Activated CD8-positive, alpha-beta memory T cell treated with anti-CD3 and anti-CD28 coated beads, Interleukin-2, amount 50 U/mL, for 24 hours (primary cell): Measurements from ENCODE around the gene HES5.

ENCODE experiments used
- DNase-seq: peaks from one replicate; pipeline ENCODE4 v3.0.0-alpha.2; 2020; ENCODE audit errors: extremely low read depth

The HES5 gene

GRCh38 chr1:2514863-2515762 lies 14.9 kb downstream of the HES5 start:
- DNase-seq, result no peak

GRCh38 chr1:2513939-2514652 lies 16.0 kb downstream of the HES5 start:
- no peak for DNase-seq

- DNase-seq, result no peak
Measured at GRCh38 chr1:2512862-2513421, 17.1 kb downstream of the HES5 start.

- DNase-seq, result no peak
Measured at GRCh38 chr1:2510366-2511155, 19.5 kb downstream of the HES5 start.

GRCh38 chr1:2509589-2509988 lies 20.5 kb downstream of the HES5 start:
- no peak for DNase-seq

GRCh38 chr1:2508751-2509150 lies 21.3 kb downstream of the HES5 start:
- no peak for DNase-seq

GRCh38 chr1:2508180-2508579 lies 21.9 kb downstream of the HES5 start:
- DNase-seq, result no peak

- DNase-seq, result no peak
Measured at GRCh38 chr1:2507744-2508155, 22.3 kb downstream of the HES5 start.

- no peak for DNase-seq
Measured at GRCh38 chr1:2506901-2507565, 23.0 kb downstream of the HES5 start.

- no peak for DNase-seq
Measured at GRCh38 chr1:2506007-2506860, 23.8 kb downstream of the HES5 start.

GRCh38 chr1:2505461-2505994 lies 24.5 kb downstream of the HES5 start:
- no peak for DNase-seq

- DNase-seq, result no peak
Measured at GRCh38 chr1:2504949-2505272, 25.2 kb downstream of the HES5 start.

GRCh38 chr1:2504225-2504948 lies 25.7 kb downstream of the HES5 start:
- DNase-seq, result no peak

- DNase-seq, result no peak
Measured at GRCh38 chr1:2503554-2504224, 26.4 kb downstream of the HES5 start.

- no peak for DNase-seq
Measured at GRCh38 chr1:2502661-2503553, 27.2 kb downstream of the HES5 start.

- DNase-seq, result no peak
Measured at GRCh38 chr1:2502210-2502609, 27.9 kb downstream of the HES5 start.

GRCh38 chr1:2501820-2502119 lies 28.3 kb downstream of the HES5 start:
- no peak for DNase-seq
